ENCODE measurements around the gene SH3RF1. TPM values are rescaled to one million over a fixed set of nuclear protein-coding genes. Genes with fewer than 3 reads are reported as not detected.

Gene SH3RF1
- total and polyA plus RNA-seq, 2 of the 13 experiments (the other 11 are each of a cell fraction or from before 2014, with no cell fraction given): 3.1 to 3.2 TPM

DNA sequence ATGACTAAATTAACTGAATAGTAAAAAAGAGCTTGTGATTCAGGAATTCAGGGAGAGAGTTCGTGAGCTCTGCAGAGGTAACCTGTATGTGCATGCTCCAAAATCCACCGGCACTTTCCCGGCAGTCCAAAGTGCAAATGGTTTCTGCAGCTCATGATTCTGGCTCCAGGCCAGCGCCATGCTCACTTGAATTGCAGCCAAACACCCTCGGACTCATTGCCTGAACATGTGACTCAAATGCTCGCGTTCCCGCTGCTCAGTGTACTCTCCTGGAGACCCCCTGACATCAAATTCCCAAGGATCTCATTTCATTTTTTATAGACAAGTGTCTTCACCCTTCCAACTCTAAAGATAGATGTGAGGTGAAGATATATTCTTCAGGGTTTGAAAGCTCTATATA, 44.1 kb upstream of the SH3RF1 start (continued):
- TF ChIP-seq, protein P1, sequence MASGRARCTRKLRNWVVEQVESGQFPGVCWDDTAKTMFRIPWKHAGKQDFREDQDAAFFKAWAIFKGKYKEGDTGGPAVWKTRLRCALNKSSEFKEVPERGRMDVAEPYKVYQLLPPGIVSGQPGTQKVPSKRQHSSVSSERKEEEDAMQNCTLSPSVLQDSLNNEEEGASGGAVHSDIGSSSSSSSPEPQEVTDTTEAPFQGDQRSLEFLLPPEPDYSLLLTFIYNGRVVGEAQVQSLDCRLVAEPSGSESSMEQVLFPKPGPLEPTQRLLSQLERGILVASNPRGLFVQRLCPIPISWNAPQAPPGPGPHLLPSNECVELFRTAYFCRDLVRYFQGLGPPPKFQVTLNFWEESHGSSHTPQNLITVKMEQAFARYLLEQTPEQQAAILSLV (CRISPR knock-in tag; IDR thresholded peaks at IDR 0.05; ENCODE audit: borderline replicate concordance): no peak
- TF ChIP-seq TCF12 (IDR thresholded peaks at IDR 0.05) (no peak), TCF12 (CRISPR knock-in tag; IDR thresholded peaks at IDR 0.05) (0 out of 2 replicates have a peak, but pooled peaks have one; percentile 42), FOSL2 (CRISPR knock-in tag; IDR thresholded peaks at IDR 0.05) (peak; percentile 77), ZNF687 (CRISPR knock-in tag; IDR thresholded peaks at IDR 0.05) (peak; percentile 46; the same call in 1 of the 2 replicates), PHB2 (IDR thresholded peaks at IDR 0.05; ENCODE audit: partially characterized antibody) (no peak), ZNF143 (CRISPR knock-in tag; IDR thresholded peaks at IDR 0.05) (peak; percentile 51; the same call in 1 of the 2 replicates), ZNF746 (CRISPR knock-in tag; IDR thresholded peaks at IDR 0.05) (no peak), ZNF609 (CRISPR knock-in tag; IDR thresholded peaks at IDR 0.05; ENCODE audit: borderline replicate concordance) (peak; percentile 34; the same call in 1 of the 2 replicates), LCORL (IDR thresholded peaks at IDR 0.05) (peak; percentile 66; the same call in 1 of the 2 replicates), LCORL (CRISPR knock-in tag; IDR thresholded peaks at IDR 0.05) (peak; percentile 92), STAG1 (CRISPR knock-in tag; IDR thresholded peaks at IDR 0.05) (peak; percentile 32; the same call in 1 of the 2 replicates), SP1 (IDR thresholded peaks at IDR 0.05) (no peak), SP1 (CRISPR knock-in tag; IDR thresholded peaks at IDR 0.05) (no peak), IRF2 (CRISPR knock-in tag; IDR thresholded peaks at IDR 0.05) (peak; percentile 57; the same call in 1 of the 2 replicates), GLI4 (CRISPR knock-in tag; IDR thresholded peaks at IDR 0.05; ENCODE audit: borderline replicate concordance) (no peak), TARDBP (CRISPR knock-in tag; IDR thresholded peaks at IDR 0.05) (peak; percentile 56; the same call in 1 of the 2 replicates)
- TF ChIP-seq, protein P2, sequence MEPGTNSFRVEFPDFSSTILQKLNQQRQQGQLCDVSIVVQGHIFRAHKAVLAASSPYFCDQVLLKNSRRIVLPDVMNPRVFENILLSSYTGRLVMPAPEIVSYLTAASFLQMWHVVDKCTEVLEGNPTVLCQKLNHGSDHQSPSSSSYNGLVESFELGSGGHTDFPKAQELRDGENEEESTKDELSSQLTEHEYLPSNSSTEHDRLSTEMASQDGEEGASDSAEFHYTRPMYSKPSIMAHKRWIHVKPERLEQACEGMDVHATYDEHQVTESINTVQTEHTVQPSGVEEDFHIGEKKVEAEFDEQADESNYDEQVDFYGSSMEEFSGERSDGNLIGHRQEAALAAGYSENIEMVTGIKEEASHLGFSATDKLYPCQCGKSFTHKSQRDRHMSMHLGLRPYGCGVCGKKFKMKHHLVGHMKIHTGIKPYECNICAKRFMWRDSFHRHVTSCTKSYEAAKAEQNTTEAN (CRISPR knock-in tag; conservative IDR thresholded peaks at IDR 0.05): 0 out of 2 replicates have a peak, but pooled peaks have one; percentile 50
- TF ChIP-seq, protein P3, sequence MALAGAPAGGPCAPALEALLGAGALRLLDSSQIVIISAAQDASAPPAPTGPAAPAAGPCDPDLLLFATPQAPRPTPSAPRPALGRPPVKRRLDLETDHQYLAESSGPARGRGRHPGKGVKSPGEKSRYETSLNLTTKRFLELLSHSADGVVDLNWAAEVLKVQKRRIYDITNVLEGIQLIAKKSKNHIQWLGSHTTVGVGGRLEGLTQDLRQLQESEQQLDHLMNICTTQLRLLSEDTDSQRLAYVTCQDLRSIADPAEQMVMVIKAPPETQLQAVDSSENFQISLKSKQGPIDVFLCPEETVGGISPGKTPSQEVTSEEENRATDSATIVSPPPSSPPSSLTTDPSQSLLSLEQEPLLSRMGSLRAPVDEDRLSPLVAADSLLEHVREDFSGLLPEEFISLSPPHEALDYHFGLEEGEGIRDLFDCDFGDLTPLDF (CRISPR knock-in tag; IDR thresholded peaks at IDR 0.05): 0 out of 2 replicates have a peak, but pooled peaks have one; percentile 28

Data from HepG2 (cell line).